Trophoblast cell (in vitro differentiated cells and primary cell): ENCODE data around the gene CLIP2.

Experiments
- DNase-seq, 2 donors: peaks; one replicate each; pipeline ENCODE4 v3.0.0-alpha.2; 2016
- H2AFZ ChIP-seq: 2 replicates; pipeline ENCODE4 v1.6.1; 2013; ENCODE audit warnings: low read length, moderate library complexity, mild to moderate bottlenecking; ENCODE audit not compliant: insufficient read depth, poor library complexity
- H2AK5ac ChIP-seq: 2 replicates; pipeline ENCODE4 v1.6.1; 2013; ENCODE audit warnings: mild to moderate bottlenecking, low read length
- H2BK120ac ChIP-seq: 2 replicates; pipeline ENCODE4 v1.6.1; 2013; ENCODE audit warnings: low read length, mild to moderate bottlenecking, moderate library complexity; ENCODE audit not compliant: insufficient read depth, poor library complexity
- H2BK12ac ChIP-seq: 2 replicates; pipeline ENCODE4 v1.6.1; 2013; ENCODE audit warnings: mild to moderate bottlenecking, low read length, moderate library complexity
- H2BK5ac ChIP-seq: 2 replicates; pipeline ENCODE4 v1.6.1; 2013; ENCODE audit warnings: low read length, low read depth, moderate library complexity, mild to moderate bottlenecking; ENCODE audit not compliant: poor library complexity
- H3K14ac ChIP-seq: 2 replicates; pipeline ENCODE4 v1.6.1; 2013; ENCODE audit warnings: mild to moderate bottlenecking, low read length
- H3K18ac ChIP-seq: 2 replicates; pipeline ENCODE4 v1.6.1; 2013; ENCODE audit warnings: mild to moderate bottlenecking, low read length
- H3K23ac ChIP-seq: 2 replicates; pipeline ENCODE4 v1.6.1; 2013; ENCODE audit warnings: low read length
- H3K27ac ChIP-seq: 2 replicates; pipeline ENCODE4 v1.5.1; 2013; ENCODE audit warnings: low read depth, mild to moderate bottlenecking, inconsistent platforms, low read length, moderate library complexity
- H3K27me3 ChIP-seq: 2 replicates; pipeline ENCODE4 v1.6.1; 2013; ENCODE audit warnings: inconsistent platforms, mild to moderate bottlenecking, low read length, moderate library complexity; ENCODE audit not compliant: insufficient read depth
- H3K36me3 ChIP-seq, 2 experiments: 1 replicate in 1 of 2; 2 replicates in 1 of 2; pipeline ENCODE4 v1.6.1; 2013; ENCODE audit warnings: low read length in 2 of 2, mild to moderate bottlenecking in 2 of 2, moderate library complexity in 1 of 2; ENCODE audit not compliant: insufficient read depth in 2 of 2, control insufficient read depth in 1 of 2
- H3K4ac ChIP-seq: 2 replicates; pipeline ENCODE4 v1.6.1; 2013; ENCODE audit warnings: low read depth, mild to moderate bottlenecking, low read length, moderate library complexity
- H3K4me1 ChIP-seq, 2 experiments: 1 replicate in 1 of 2; 2 replicates in 1 of 2; pipeline ENCODE4 v1.6.1; 2013; ENCODE audit warnings: low read length in 2 of 2, mild to moderate bottlenecking in 2 of 2, moderate library complexity in 1 of 2; ENCODE audit not compliant: insufficient read depth in 2 of 2, control insufficient read depth in 1 of 2
- H3K4me2 ChIP-seq: 2 replicates; pipeline ENCODE4 v1.6.1; 2013; ENCODE audit warnings: inconsistent platforms, mild to moderate bottlenecking, low read length, moderate library complexity
- H3K4me3 ChIP-seq: 2 replicates; pipeline ENCODE4 v1.5.1; 2013; ENCODE audit warnings: mild to moderate bottlenecking, low read depth, low read length, inconsistent platforms
- H3K79me1 ChIP-seq: one replicate; pipeline ENCODE4 v1.6.1; 2013; ENCODE audit warnings: low read length
- H3K79me2 ChIP-seq: 2 replicates; pipeline ENCODE4 v1.6.1; 2013; ENCODE audit warnings: low read length, mild to moderate bottlenecking; ENCODE audit not compliant: control insufficient read depth, insufficient read depth, poor library complexity
- H3K9ac ChIP-seq: 2 replicates; pipeline ENCODE4 v1.6.1; 2013; ENCODE audit warnings: mild to moderate bottlenecking, low read length
- H3K9me3 ChIP-seq: 2 replicates; pipeline ENCODE4 v1.6.1; 2013; ENCODE audit warnings: low read depth, mild to moderate bottlenecking, control low read depth, inconsistent platforms, low read length; ENCODE audit not compliant: insufficient read depth
- H4K12ac ChIP-seq: 2 replicates; pipeline ENCODE4 v1.6.1; 2013; ENCODE audit warnings: low read depth, mild to moderate bottlenecking, low read length, moderate library complexity
- H4K8ac ChIP-seq: 2 replicates; pipeline ENCODE4 v1.6.1; 2013; ENCODE audit warnings: low read depth, mild to moderate bottlenecking, low read length, moderate library complexity
- H4K91ac ChIP-seq: one replicate; pipeline ENCODE4 v1.6.1; 2013; ENCODE audit warnings: low read depth, mild to moderate bottlenecking, low read length, moderate library complexity
- WGBS: extraction: QIAGEN DNeasy Blood & Tissue Kit; methylation state at CpG from one replicate; pipeline ENCODE4 v1.1.7; 2013; ENCODE audit warnings: missing lambda C conversion rate; ENCODE audit not compliant: insufficient read length, insufficient coverage; ENCODE audit errors: extremely low coverage; 5-methylcytosine and 5-hydroxymethylcytosine counted together

Gene CLIP2

DNA sequence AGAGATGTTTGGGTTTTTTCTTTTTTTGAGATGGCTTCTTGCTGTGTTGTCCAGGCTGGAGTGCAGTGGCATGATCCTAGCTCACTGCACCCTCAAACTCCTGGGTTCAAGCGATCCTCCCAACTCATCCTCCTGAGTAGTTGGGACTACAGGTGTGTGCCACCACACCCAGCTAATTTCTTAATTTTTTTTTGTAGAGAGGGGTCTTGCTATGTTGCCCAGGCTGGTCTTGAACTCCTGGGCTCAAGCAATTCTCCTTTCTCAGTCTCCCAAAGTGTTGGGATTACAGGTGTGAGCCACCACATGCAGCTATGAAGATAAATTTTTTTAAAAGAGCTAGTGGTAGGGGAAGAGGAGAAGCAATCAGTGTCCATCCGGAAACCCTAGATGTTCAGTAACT lies 56.8 kb downstream of the CLIP2 start:
- no peak for DNase-seq
- peaks cover 2% of the 10 kb centered on the region for H3K9me3 ChIP-seq

DNA sequence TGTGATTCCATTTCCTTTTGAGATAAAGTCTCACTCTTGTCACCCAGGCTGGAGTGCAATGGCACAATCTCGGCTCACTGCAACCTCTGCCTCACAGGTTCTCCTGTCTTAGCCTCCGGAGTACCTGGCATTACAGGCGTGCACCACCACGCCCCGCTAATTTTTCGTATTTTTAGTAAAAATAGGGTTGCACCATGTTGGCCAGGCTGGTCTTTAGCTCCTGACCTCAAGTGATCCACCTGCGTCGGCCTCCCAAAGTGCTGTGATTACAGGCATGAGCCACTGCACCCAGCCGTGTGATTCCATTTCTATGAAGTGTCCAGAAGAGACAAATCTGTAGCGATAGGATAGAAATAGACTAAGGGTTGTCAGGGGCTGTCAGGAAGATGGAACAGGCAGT lies 60.4 kb downstream of the CLIP2 start:
- Histone ChIP-seq H3K79me2 (no peaks in the 10 kb centered on the region), H3K9ac (no peak overlapping the region), H3K79me1 (no peaks in the 10 kb centered on the region), H3K9me3 (no peaks in the 10 kb centered on the region), H2BK120ac (no peak overlapping the region), H4K8ac (no peak overlapping the region), H2BK12ac (no peak overlapping the region), H3K18ac (no peak overlapping the region), H3K27ac (no peak overlapping the region), H3K27me3 (no peaks in the 10 kb centered on the region), H3K4ac (no peak overlapping the region), H4K12ac (no peak overlapping the region), H3K4me1 (no peaks in the 10 kb centered on the region), H2AK5ac (no peak overlapping the region), H3K4me2 (no peak overlapping the region), H3K4me3 (no peak overlapping the region), H3K36me3 (no peaks in the 10 kb centered on the region), H3K23ac (no peak overlapping the region), H3K14ac (no peak overlapping the region), H4K91ac (no peak overlapping the region), H2BK5ac (no peak overlapping the region), H2AFZ (no peak overlapping the region)
- peak; percentile 64 to 75 for DNase-seq
- no CpG with 5 or more reads among the region's 10 CpGs for WGBS

More for the DNA sequence above, 56.8 kb downstream of the CLIP2 start:
- no peaks in the 10 kb centered on the region for H3K36me3 ChIP-seq
- no peaks in the 10 kb centered on the region for H3K79me2 ChIP-seq
- H3K9ac ChIP-seq, result no peak overlapping the region
- no peak overlapping the region for H2AK5ac ChIP-seq
- no peak overlapping the region for H3K23ac ChIP-seq
- H3K27me3 ChIP-seq, result no peaks in the 10 kb centered on the region
- no peak overlapping the region for H2BK120ac ChIP-seq
- H3K14ac ChIP-seq, result no peak overlapping the region
- no peak overlapping the region for H4K91ac ChIP-seq
- no peak overlapping the region for H2BK5ac ChIP-seq
- no peak overlapping the region for H3K18ac ChIP-seq
- H3K4me2 ChIP-seq, result no peak overlapping the region
- H2BK12ac ChIP-seq, result no peak overlapping the region
- no peak overlapping the region for H4K12ac ChIP-seq
- H3K4me1 ChIP-seq, result peaks cover 2 to 4% of the 10 kb centered on the region in 2 experiments
- no peak overlapping the region for H3K4ac ChIP-seq
- H3K27ac ChIP-seq, result no peak overlapping the region
- no peak overlapping the region for H4K8ac ChIP-seq
- H3K4me3 ChIP-seq, result no peak overlapping the region
- H3K79me1 ChIP-seq, result no peaks in the 10 kb centered on the region
- H2AFZ ChIP-seq, result no peak overlapping the region
- no CpG with 5 or more reads among the region's 2 CpGs for WGBS

DNA sequence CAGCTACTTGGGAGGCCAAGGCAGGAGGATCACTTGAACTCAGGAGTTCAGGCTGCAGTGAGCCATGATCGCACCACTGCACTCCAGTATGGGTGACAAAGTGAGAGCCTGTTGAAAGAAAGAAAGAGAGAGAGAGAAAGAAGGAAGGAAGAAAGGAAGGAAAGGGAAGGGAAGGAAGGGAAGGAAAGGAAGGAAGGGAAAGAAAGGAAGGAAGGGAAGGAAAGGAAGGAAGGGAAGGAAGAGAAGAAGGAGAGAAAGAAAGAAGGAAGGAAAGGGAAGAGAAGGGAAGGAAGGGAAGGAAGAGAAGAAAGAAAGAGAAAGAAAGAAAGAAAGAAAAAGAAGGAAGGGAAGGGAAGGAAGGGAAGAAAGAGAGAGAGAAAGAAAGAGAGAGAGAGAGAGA lies 61.5 kb downstream of the CLIP2 start:
- no peak overlapping the region for H3K4me3 ChIP-seq
- no CpG with 5 or more reads among the region's 1 CpG for WGBS

DNA sequence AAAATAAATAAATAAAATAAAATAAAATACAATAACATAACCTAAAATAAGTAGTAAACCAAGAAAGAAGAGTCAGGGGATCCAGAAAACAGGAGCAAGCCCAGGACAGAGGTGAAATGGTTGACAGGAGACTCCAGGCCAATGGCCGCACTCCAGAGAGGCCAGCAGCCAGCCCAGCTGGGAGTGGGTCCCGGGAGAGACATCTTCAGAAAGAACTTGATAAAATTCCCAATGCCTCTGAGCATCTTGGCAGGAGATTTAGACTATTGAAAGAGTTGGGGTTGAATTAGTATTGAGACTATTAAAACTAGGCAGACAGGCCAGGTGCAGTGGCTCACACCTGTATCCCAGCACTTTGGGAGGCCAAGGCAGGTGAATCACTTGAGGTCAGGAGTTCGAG lies 62.6 kb downstream of the CLIP2 start:
- Histone ChIP-seq H3K9me3 (peaks cover 3% of the 10 kb centered on the region), H2BK120ac (no peak overlapping the region), H3K9ac (no peak overlapping the region), H3K4ac (no peak overlapping the region), H3K4me3 (no peak overlapping the region), H4K12ac (no peak overlapping the region), H3K79me1 (no peaks in the 10 kb centered on the region), H3K18ac (no peak overlapping the region), H3K4me2 (no peak overlapping the region), H2BK5ac (no peak overlapping the region), H4K91ac (no peak overlapping the region), H3K36me3 (no peaks in the 10 kb centered on the region), H2AFZ (no peak overlapping the region), H2BK12ac (no peak overlapping the region), H3K79me2 (no peaks in the 10 kb centered on the region), H3K23ac (no peak overlapping the region), H4K8ac (no peak overlapping the region), H3K14ac (no peak overlapping the region), H3K4me1 (no peaks in the 10 kb centered on the region), H2AK5ac (no peak overlapping the region), H3K27ac (no peak overlapping the region), H3K27me3 (no peaks in the 10 kb centered on the region)
- no CpG with 5 or more reads among the region's 3 CpGs for WGBS
- peak in 1 of 2 donors; percentile 25 for DNase-seq

More for the DNA sequence above, 61.5 kb downstream of the CLIP2 start:
- Histone ChIP-seq H2BK5ac (no peak overlapping the region), H3K27me3 (no peaks in the 10 kb centered on the region), H3K4ac (no peak overlapping the region), H3K9ac (no peak overlapping the region), H2BK12ac (no peak overlapping the region), H3K14ac (no peak overlapping the region), H4K12ac (no peak overlapping the region), H2AK5ac (no peak overlapping the region), H3K27ac (no peak overlapping the region), H3K36me3 (no peaks in the 10 kb centered on the region), H3K4me1 (no peaks in the 10 kb centered on the region), H2AFZ (no peak overlapping the region), H2BK120ac (no peak overlapping the region), H3K79me2 (no peaks in the 10 kb centered on the region), H3K4me2 (no peak overlapping the region), H4K8ac (no peak overlapping the region), H3K9me3 (no peaks in the 10 kb centered on the region), H3K23ac (no peak overlapping the region), H4K91ac (no peak overlapping the region), H3K79me1 (no peaks in the 10 kb centered on the region), H3K18ac (no peak overlapping the region)
- no peak for DNase-seq
